Measurements from ENCODE around the gene LCE2B.

The LCE2B gene

GRCh38 chr1:152735648-152736047 lies 49.7 kb downstream of the LCE2B start:
- no peak for DNase-seq (ENCODE audit: low read depth in 2 of 2)

All from fibroblast of skin of left quadriceps (primary cell).